Renal pelvis (tissue), 4 donors: Measurements from ENCODE around the gene KDR. TPM values are rescaled to one million over a fixed set of nuclear protein-coding genes. Genes with fewer than 3 reads are reported as not detected.

Experiments
- DNase-seq: peaks from one replicate; pipeline ENCODE4 v3.0.0-alpha.2; 2013
- polyA plus RNA-seq, 3 donors: library from polyadenylated mRNA; unstranded; fragments of 120-200 nt; gene quantifications; one replicate each; pipeline ENCODE4 v1.2.1, GENCODE V29; 2013; ENCODE audit not compliant: insufficient read length in 3 of 3

KDR gene
- polyA plus RNA-seq, 3 donors: 51.9 to 60.2 (median 52.7) TPM

GRCh38 chr4:55083735-55084134 is 41.7 kb downstream of the KDR start:
- DNase-seq: no peak

- DNase-seq: no peak
Observed at GRCh38 chr4:55082756-55083155, 42.6 kb downstream of the KDR start.

GRCh38 chr4:55080174-55080865 is 45.1 kb downstream of the KDR start:
- DNase-seq: no peak

GRCh38 chr4:55079451-55080173 is 45.8 kb downstream of the KDR start:
- DNase-seq: no peak

- DNase-seq: no peak
Observed at GRCh38 chr4:55078987-55079386, 46.4 kb downstream of the KDR start.

GRCh38 chr4:55077577-55077976 is 47.8 kb downstream of the KDR start:
- DNase-seq: no peak

- no peak for DNase-seq
Observed at GRCh38 chr4:55075823-55076716, 49.3 kb downstream of the KDR start.

- DNase-seq: no peak
Observed at GRCh38 chr4:55075376-55075775, 50.0 kb downstream of the KDR start.

GRCh38 chr4:55074386-55074785 is 51.0 kb downstream of the KDR start:
- no peak for DNase-seq

- no peak for DNase-seq
Observed at GRCh38 chr4:55071951-55072350, 53.4 kb downstream of the KDR start.

- DNase-seq: no peak
Observed at GRCh38 chr4:55069248-55069647, 56.1 kb downstream of the KDR start.

- no peak for DNase-seq
Observed at GRCh38 chr4:55068522-55068921, 56.9 kb downstream of the KDR start.

GRCh38 chr4:55066018-55066417 is 59.4 kb downstream of the KDR start:
- DNase-seq: no peak

GRCh38 chr4:55055529-55055928 is 69.9 kb downstream of the KDR start:
- no peak for DNase-seq

- no peak for DNase-seq
Observed at GRCh38 chr4:55051532-55051931, 73.9 kb downstream of the KDR start.

- no peak for DNase-seq
Observed at GRCh38 chr4:55050418-55050950, 74.9 kb downstream of the KDR start.

- DNase-seq: no peak
Observed at GRCh38 chr4:55038176-55038890, 87.1 kb downstream of the KDR start.

- DNase-seq: no peak
Observed at GRCh38 chr4:55037728-55038127, 87.7 kb downstream of the KDR start.

- no peak for DNase-seq
Observed at GRCh38 chr4:55036405-55036804, 89.0 kb downstream of the KDR start.

- DNase-seq: no peak
Observed at GRCh38 chr4:55035892-55036291, 89.5 kb downstream of the KDR start.

GRCh38 chr4:55033296-55033695 is 92.1 kb downstream of the KDR start:
- DNase-seq: no peak

- no peak for DNase-seq
Observed at GRCh38 chr4:55032788-55033187, 92.6 kb downstream of the KDR start.
